Activated B cell treated with CpG ODN at 0.5 μM for 24 hours (primary cell): ENCODE results near the gene VPS37C. TPM values are rescaled to one million over a fixed set of nuclear protein-coding genes. Genes with fewer than 3 reads are reported as not detected.
A peak's percentile ranks its signal among the peaks of the same experiment; 100 is the strongest.

Experiments used
- ATAC-seq: fragments of 200-7000 bp; cut with Tn5 transposase; one replicate; pipeline ENCODE4 v1.10.0; 2021; ENCODE audit warnings: low read depth, mild to moderate bottlenecking, moderate library complexity
- CTCF ChIA-PET: fragments of 350-600 bp; sonication (Branson Sonifier 250); formaldehyde crosslinking; loops from one replicate; lab custom pipeline; 2021; ENCODE audit warnings: antibody characterized with exemption; lab: Charles Lee
- POLR2A ChIA-PET: fragments of 350-600 bp; sonication (Branson Sonifier 250); formaldehyde crosslinking; loops from one replicate; lab custom pipeline; 2021; ENCODE audit warnings: antibody characterized with exemption; lab: Charles Lee
- DNase-seq: peaks from one replicate; pipeline ENCODE4 v3.0.0; 2022
- H3K27ac Mint-ChIP-seq: one replicate; pipeline ENCODE4 v1.8.0; 2020; ENCODE audit warnings: mixed read lengths
- H3K27me3 Mint-ChIP-seq: one replicate; pipeline ENCODE4 v1.8.0; 2021; ENCODE audit warnings: mixed read lengths
- H3K36me3 Mint-ChIP-seq: one replicate; pipeline ENCODE4 v1.8.0; 2021; ENCODE audit warnings: low read depth, mixed read lengths
- H3K4me1 Mint-ChIP-seq: one replicate; pipeline ENCODE4 v1.8.0; 2021; ENCODE audit warnings: mixed read lengths
- H3K4me3 Mint-ChIP-seq: one replicate; pipeline ENCODE4 v1.8.0; 2020; ENCODE audit warnings: mild to moderate bottlenecking, mixed read lengths
- H3K9me3 Mint-ChIP-seq: one replicate; pipeline ENCODE4 v1.8.0; 2020; ENCODE audit warnings: mixed read lengths
- CTCF ChIP-seq: fragments of 200-600 bp; IDR thresholded peaks from one replicate; pipeline ENCODE4 v1.8.0; 2022; ENCODE audit warnings: antibody characterized with exemption, mild to moderate bottlenecking
- intact Hi-C: fragments of 100-400 bp; cut with micrococcal nuclease; formaldehyde crosslinking; loops from one replicate; pipeline ENCODE4 v1.15.1; 2024
- total RNA-seq: library from RNA; stranded (reverse); gene quantifications from 2 replicates; pipeline ENCODE4 v1.2.3, GENCODE V29; 2022

Gene VPS37C
- total RNA-seq, 1 donor from 2014 or later, result 18.1 TPM

GRCh38 chr11:61163714-61164605, 2.7 kb upstream of the VPS37C start:
- POLR2A ChIA-PET, result interaction anchor here (0.6 to 0.8 kb wide), 2 partner anchors 265 to 388 kb away, joined by 3 to 4 read pairs; no protein-coding TSS in a partner anchor
- ATAC-seq, result no peak

GRCh38 chr11:61163021-61163420, 1.8 kb upstream of the VPS37C start:
- POLR2A ChIA-PET, result interaction anchor here (0.6 to 0.8 kb wide), 2 partner anchors 266 to 387 kb away, joined by 3 to 4 read pairs; no protein-coding TSS in a partner anchor
- no peak for DNase-seq
- CTCF ChIA-PET, result no interaction called here
- no peaks in the 10 kb centered on the region for H3K27me3 Mint-ChIP-seq
- H3K4me1 Mint-ChIP-seq, result peaks cover 69% of the 10 kb centered on the region
- intact Hi-C loops, result loop anchor here (5.0 kb wide), 3 partner anchors 264 to 1546 kb away; partner anchors contain the start of genes CPSF7 and OSBP
- H3K27ac Mint-ChIP-seq, result peak overlapping the region; percentile 66
- H3K36me3 Mint-ChIP-seq, result no peaks in the 10 kb centered on the region
- TF ChIP-seq CTCF, result no peak
- H3K4me3 Mint-ChIP-seq, result peak overlapping the region; percentile 15
- peaks cover 7% of the 10 kb centered on the region for H3K9me3 Mint-ChIP-seq
- ATAC-seq, result no peak

More at GRCh38 chr11:61163714-61164605, 2.7 kb upstream of the VPS37C start:
- DNase-seq, result no peak
- Mint-ChIP-seq H3K4me3 (peak overlapping the region; percentile 65), H3K36me3 (no peaks in the 10 kb centered on the region), H3K9me3 (peaks cover 9% of the 10 kb centered on the region), H3K4me1 (peaks cover 70% of the 10 kb centered on the region), H3K27me3 (no peaks in the 10 kb centered on the region), H3K27ac (peak overlapping the region; percentile 93)
- no peak for TF ChIP-seq CTCF
- intact Hi-C loops, result loop anchor here (5.0 kb wide), 3 partner anchors 263 to 1547 kb away; partner anchors contain the start of genes CPSF7 and OSBP
- CTCF ChIA-PET, result no interaction called here

- peaks cover 7% of the 10 kb centered on the region for H3K9me3 Mint-ChIP-seq
- DNase-seq, result no peak
- no peaks in the 10 kb centered on the region for H3K27me3 Mint-ChIP-seq
- peak overlapping the region; percentile 97 for H3K27ac Mint-ChIP-seq
- peaks cover 67% of the 10 kb centered on the region for H3K4me1 Mint-ChIP-seq
- ChIA-PET CTCF (interaction anchor here (1.0 kb wide), 1 partner anchor 247 kb away, joined by 3 read pairs; no protein-coding TSS in a partner anchor), POLR2A (interaction anchor here (0.6 to 1.5 kb wide), 8 partner anchors 91 to 1678 kb away, joined by 3 to 5 read pairs (median 3); partner anchors contain the start of genes CYB561A3, TMEM109 and TMEM138)
- peaks cover 6% of the 10 kb centered on the region for H3K36me3 Mint-ChIP-seq
- ATAC-seq, result no peak
- TF ChIP-seq CTCF, result no peak
- intact Hi-C loops, result loop anchor here (5.0 kb wide), 3 partner anchors 265 to 1545 kb away; partner anchors contain the start of genes CPSF7 and OSBP
- H3K4me3 Mint-ChIP-seq, result peak overlapping the region; percentile 93
Measured at GRCh38 chr11:61162092-61162941, 1.1 kb upstream of the VPS37C start.

GRCh38 chr11:61160487-61161189, 588 bp downstream of the VPS37C start:
- Mint-ChIP-seq H3K4me1 (peaks cover 68% of the 10 kb centered on the region), H3K9me3 (peaks cover 9% of the 10 kb centered on the region), H3K27ac (peak overlapping the region; percentile 93), H3K27me3 (no peaks in the 10 kb centered on the region), H3K36me3 (peaks cover 12% of the 10 kb centered on the region), H3K4me3 (peak overlapping the region; percentile 86)
- DNase-seq, result no peak
- TF ChIP-seq CTCF, result no peak
- ChIA-PET POLR2A (interaction anchor here (0.7 to 1.8 kb wide), 9 partner anchors 8 to 255 kb away, joined by 3 to 5 read pairs (median 3); partner anchors contain the start of genes CYB561A3 and TMEM138), CTCF (interaction anchor here (1.0 to 1.3 kb wide), 3 partner anchors 31 to 262 kb away, joined by 3 read pairs; no protein-coding TSS in a partner anchor)
- intact Hi-C loops, result loop anchor here (1.0 to 5.0 kb wide), 11 partner anchors 27 to 1543 kb away; partner anchors contain the start of genes CCDC86, CPSF7, OSBP and PRPF19
- ATAC-seq, result no peak
